CD4-positive, alpha-beta T cell treated with Interleukin-21 for 1 hour (primary cell): Measurements from ENCODE around the gene CENPE.

Source experiments
- DNase-seq: peaks from one replicate; pipeline ENCODE4 v3.0.0-alpha.2; 2020

The CENPE gene

GRCh38 chr4:103118166-103118565, 80.0 kb downstream of the CENPE start:
- no peak for DNase-seq

DNA sequence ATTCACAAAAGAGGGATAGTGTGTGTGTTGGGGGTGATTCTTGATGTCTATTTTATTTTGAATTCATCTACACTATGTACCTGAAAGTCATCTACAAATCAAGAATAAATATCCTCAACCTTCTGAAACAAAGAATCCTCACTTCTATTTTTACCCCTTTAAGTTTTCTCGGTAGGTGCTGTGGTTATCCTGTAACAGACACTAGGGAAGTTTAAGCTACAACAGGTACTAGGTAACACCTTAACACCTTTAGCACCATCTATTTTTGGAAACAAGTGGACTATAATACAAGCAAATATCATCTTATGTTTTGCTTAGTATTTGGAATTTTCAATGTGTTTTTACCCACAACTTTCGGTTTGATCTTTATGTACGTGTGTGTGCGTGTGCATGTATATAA, 86.5 kb downstream of the CENPE start:
- DNase-seq = no peak

GRCh38 chr4:103108542-103108941, 89.6 kb downstream of the CENPE start:
- DNase-seq = no peak

DNA sequence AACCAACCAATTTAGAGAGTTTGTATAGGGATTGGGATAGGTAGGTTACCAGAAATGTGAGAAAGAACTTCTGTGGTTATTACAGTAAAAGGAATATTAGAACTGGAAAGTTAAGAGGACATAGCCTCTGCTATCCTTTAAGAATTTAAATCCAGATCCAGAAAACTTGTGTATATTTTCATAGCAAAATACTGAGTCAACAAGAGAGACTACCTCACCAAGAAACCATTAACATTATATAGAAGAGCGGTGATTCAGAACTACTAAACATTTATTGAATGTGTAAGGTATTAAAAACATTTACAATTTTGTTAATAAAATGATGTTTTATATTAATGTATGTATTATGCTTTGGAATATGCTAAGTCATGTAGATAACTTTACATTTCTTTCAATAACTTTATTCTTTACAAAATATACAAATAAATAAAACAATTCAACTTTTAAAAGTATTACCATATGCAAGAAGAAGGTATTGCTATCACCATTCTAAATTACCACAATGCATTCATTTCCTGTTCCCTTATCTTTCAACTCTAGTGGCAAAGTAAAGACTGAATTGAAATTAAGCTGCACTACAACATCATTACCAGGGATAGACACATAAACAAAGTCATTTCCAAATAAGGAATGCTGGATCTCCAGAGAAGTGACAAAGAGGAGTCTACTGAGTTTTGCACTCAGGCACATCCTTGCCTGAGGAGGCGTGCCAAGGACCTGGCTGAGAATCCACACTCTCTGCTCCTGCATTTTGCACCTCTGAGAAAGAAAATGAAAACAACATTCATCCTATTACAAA, 92.4 kb downstream of the CENPE start:
- no peak for DNase-seq

DNA sequence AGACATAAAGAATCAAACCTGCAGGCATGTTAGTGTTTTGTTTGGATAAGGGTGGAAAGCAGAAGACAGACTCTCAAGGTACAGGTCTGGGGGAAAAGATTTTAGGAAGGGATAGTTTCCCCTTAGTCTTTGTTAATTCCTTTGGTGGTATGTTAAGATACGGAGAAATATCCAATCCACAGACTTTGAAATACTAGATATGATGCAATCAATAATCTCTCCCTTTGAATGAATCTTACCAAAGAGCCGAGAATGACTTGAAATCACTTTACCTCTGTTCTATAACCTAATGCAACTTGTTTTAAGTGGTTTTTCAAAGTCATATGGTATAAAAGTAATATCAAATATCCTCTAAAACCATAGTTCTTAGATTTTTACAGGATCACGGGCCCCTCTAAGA, 93.3 kb downstream of the CENPE start:
- DNase-seq = no peak

GRCh38 chr4:103100691-103101090, 97.5 kb downstream of the CENPE start:
- no peak for DNase-seq

DNA sequence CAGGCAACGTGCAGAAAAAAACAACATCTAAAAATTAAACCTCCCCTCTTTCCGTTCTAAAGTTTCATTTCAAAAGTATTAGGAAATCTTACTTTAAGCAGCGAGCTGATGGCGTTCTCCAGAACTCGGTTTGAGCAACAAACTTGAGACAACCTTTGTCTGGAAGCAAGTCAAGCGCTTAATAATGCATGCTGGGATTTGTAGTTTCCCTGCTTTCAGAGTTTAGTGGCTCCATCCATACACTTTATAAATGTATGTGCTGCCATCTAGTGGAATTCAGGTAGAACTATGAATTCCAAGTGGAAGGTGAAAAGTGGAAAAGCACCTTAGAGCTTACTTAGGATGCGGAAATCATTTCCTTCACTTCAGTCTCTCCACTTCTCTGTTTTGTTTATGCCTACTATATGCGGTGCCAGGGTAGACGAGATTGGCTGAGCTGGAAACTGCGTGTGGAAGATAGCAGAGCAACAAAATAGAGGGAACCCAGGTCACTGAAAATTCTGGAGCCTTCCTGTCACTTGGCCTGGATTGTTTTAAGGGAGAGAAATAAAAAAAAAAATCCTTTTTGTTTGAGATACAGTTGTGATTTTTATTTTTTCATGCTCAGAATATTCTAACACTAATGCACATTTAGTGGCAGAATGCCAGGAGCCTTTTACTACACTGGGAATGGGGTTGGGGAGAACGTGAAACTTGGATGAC, 98.3 kb downstream of the CENPE start, which contains the start of gene BDH2:
BDH2 (minus strand) TSS at position 144 of the 702 bp plus-strand sequence. CDS start 3,580 bp downstream, outside the sequence.
- peak; percentile 90 for DNase-seq

- DNase-seq = no peak
Observed at GRCh38 chr4:103098756-103099440, 99.2 kb downstream of the CENPE start.

- no peak for DNase-seq
Observed at GRCh38 chr4:103098341-103098740, 99.8 kb downstream of the CENPE start.

GRCh38 chr4:103097112-103097511, 101.0 kb downstream of the CENPE start:
- no peak for DNase-seq

DNA sequence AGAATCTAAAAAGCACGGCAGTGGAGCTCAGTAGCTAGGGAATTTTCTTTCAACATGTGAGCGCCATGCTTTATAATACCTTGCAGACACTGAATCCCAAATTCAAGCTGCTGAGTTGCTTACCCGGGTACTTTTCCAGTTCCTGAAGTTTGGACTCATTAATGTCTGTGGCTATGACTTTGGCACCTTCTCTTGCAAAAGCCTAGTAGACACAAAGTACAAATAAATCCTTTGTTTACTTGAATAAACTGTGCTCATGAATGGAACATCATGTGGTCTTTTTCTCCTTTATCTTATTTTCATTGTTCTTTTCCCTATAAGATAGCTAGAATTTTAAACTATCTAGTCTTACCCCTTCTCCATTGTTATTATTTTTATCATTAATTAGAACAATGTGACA, 103.1 kb downstream of the CENPE start:
- DNase-seq = no peak

DNA sequence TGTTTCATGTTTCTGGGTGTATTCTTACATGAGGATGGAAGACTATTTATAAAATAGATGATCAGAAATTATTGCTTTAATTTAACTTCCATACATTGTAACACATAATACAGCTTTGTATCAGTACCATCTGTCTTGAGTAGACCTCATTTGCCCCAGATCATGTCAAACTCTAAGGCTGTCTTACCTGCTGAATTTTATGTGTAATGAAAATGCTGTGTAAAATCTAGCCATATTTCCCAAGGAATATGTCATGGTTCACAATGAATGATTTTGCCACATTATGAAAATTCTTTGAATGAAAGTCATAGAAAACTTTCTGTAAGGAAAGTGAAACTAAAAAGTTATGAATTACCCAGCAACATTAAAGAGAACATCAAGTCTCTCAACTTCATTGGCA, 105.9 kb downstream of the CENPE start:
- no peak for DNase-seq

DNA sequence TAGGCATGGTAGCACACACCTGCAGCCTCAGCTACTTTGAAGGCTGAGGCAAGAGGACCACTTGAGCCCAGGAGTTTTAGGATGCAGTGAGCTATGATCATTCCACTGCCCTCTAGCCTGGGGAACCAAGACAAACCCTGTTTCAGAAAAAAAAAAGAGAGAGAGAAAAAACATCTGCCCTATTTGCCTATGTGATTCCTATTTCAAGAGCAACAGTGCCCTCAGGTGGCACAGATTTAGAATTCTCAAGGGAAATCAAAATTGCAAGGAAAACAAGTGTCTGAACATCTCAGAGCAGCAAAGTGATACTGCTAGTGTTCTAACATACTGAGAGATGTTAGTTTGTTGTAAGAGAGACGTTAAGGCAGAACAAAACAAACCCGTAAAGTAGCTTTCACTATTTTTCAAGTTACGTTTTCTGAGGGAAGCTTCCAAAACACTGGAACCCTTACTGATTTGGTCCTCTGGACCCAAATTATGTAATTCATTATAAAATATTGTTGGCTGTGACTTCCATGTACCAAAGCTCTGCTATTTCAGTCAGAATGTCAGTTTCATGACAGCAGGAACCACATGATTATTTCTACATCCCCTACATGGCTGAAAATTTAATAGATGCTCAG, 106.4 kb downstream of the CENPE start:
- DNase-seq = peak; percentile 79

DNA sequence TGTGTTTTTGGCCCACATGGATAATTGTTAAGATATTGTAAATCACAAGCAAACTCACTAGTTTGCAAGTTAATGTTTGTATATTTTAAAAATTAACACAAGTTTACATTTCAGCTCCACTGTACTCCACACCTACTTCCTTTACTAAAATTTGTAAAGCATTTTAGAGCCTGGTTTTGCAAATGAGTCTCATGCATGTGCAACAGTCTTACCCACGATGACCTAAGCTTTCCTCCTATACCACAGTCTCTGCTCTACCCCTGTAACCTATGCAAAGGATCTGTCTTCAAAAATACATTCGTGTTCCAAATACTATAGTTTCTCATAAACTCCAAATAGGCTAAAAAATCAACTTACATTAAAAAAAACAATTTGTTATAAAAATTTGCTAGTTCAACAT, 108.7 kb downstream of the CENPE start:
- DNase-seq = no peak

- DNase-seq = no peak
Observed at GRCh38 chr4:103086551-103086950, 111.6 kb downstream of the CENPE start.

- DNase-seq = no peak
Observed at GRCh38 chr4:103085555-103086196, 112.5 kb downstream of the CENPE start.

DNA sequence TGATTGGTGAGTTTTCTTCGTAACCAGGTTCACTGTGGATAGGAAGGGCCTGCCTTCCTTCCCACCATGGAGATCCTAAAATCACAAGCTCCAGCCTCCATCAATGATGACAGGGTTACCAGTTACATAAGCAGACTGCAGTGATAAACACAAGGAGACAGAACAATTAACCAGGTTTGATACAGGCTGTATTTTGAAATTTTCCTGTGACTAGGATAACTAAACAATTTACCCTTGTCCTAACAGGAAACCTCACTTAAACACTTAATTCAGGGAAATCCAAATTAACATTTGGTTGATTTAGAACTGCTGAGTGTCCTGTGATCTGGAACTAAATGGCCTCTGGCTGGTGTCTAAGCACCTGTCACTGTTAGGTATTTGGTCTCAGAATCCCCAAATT, 118.5 kb downstream of the CENPE start:
- DNase-seq = no peak

GRCh38 chr4:103076747-103077347, 121.3 kb downstream of the CENPE start, which contains the start of gene SLC9B2:
SLC9B2 (minus strand) TSS chr4:103076761; CDS start chr4:103067550, 9,211 bp downstream.
- no peak for DNase-seq

DNA sequence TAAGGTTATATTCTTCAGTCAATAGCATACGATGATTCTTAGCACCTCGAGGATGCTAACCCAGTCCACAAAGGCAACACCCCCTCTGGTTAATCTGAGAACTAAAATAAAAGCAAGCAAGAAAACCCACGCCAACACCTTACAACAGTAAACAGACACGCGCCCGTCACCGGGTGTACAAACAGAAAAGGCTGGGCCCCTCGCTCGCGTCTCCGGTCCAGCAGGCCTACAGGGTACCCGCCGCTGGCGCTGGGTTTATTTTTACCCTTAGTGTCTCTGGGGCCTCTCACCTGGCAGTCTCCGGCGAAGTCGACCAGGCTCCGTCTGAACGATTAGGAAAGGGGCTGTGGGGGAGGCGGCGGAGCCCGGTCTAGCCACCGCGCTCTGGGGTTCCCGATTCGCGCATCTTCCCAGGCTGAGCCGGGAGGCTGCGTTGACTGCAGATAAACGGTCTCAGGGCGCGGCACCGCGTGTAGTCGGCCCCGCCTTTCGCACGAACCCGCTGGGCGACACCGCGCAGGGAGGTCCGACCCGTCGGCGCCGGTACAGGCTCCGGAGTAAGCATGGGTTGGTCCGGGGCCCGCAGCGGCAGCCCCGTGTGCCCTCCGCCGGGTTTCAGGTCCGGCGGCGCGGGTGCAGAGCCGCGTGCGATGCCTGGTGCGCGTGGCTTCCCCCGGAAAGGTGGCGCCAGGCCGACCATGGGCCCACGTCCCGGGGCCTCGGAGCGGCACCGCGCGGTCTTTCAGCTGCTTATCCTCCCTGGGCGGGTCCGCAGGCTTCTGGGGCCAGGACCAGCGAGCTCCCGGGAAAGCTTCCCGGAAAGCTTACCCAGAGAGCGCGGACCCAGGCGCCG, 122.0 kb downstream of the CENPE start:
- peak; percentile 79 for DNase-seq

DNA sequence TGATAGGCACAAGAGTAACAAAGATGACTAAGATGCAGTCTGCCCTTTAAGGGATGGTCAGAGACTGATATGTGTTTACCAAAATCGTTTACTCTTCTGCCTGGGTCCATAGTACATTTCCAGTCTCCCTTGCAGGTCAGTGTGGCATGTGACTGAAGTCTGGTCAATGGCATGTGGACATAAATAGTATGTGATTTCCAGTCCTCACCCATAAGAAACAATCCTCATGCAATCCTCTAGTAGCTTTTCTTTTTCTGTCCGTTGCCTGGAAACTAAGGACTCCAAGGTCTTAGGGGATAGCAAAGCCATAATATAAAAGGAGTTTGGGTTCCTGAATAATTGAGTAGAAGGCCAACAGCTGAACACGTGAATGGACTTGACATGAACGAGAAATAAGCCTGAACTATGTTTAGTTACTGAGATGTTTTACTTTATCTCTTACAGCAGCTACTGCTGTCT, 122.7 kb downstream of the CENPE start:
- no peak for DNase-seq
